Transverse colon (tissue), 4 donors: ENCODE measurements around the gene GABRD. TPM values are rescaled to one million over a fixed set of nuclear protein-coding genes. Genes with fewer than 3 reads are reported as not detected.
A peak's percentile ranks its signal among the peaks of the same experiment; 100 is the strongest.

Experiments used
- DNase-seq: peaks from one replicate; pipeline ENCODE4 v3.0.0-alpha.2; 2019
- H3K27ac ChIP-seq, 4 donors: fragments of 200-600 bp; sonication (generic); 2 replicates each; pipeline ENCODE4 v1.5.1; 2016 to 2018; ENCODE audit warnings: inconsistent platforms in 4 of 4
- H3K27me3 ChIP-seq: fragments of 200-600 bp; sonication (generic); 2 replicates; pipeline ENCODE4 v1.5.1; 2017; ENCODE audit warnings: inconsistent platforms
- H3K36me3 ChIP-seq, 4 donors: fragments of 200-600 bp; sonication (generic); 2 replicates each; pipeline ENCODE4 v1.5.1; 2017 to 2019; ENCODE audit warnings: inconsistent platforms in 4 of 4
- H3K4me1 ChIP-seq, 4 donors: fragments of 200-600 bp; sonication (generic); 2 replicates each; pipeline ENCODE4 v1.5.1; 2017 to 2020; ENCODE audit warnings: inconsistent platforms in 4 of 4
- H3K4me3 ChIP-seq, 4 donors: fragments of 200-600 bp; sonication (generic); 1 replicate in 1 of 4; 2 replicates in 3 of 4; pipeline versions ENCODE4 v1.5.1 to v1.6.1; 2017 to 2019; ENCODE audit warnings: inconsistent platforms in 4 of 4
- H3K9me3 ChIP-seq, 2 donors: fragments of 200-600 bp; sonication (generic); 2 replicates each; pipeline ENCODE4 v1.5.1; 2017 to 2019; ENCODE audit warnings: inconsistent platforms in 2 of 2
- CTCF ChIP-seq, 5 experiments: fragments of 200-600 bp in 3 of 5; fragments of 450-650 bp in 2 of 5; sonication (generic) in 3 of 5; IDR thresholded peaks; 1 replicate in 2 of 5; 2 replicates in 3 of 5; pipeline ENCODE4 v1.5.1; 2016 to 2017; ENCODE audit warnings: antibody characterized with exemption in 5 of 5, inconsistent platforms in 3 of 5, mild to moderate bottlenecking in 2 of 5, moderate library complexity in 1 of 5
- EP300 ChIP-seq: sonication (generic); formaldehyde crosslinking; IDR thresholded peaks from one replicate; pipeline ENCODE4 v1.6.1; 2017; ENCODE audit warnings: antibody characterized with exemption, low read depth
- POLR2A ChIP-seq: fragments of 450-650 bp; IDR thresholded peaks from one replicate; pipeline ENCODE4 v1.6.1; 2016; ENCODE audit warnings: antibody characterized with exemption, mild to moderate bottlenecking, moderate library complexity
- POLR2AphosphoS5 ChIP-seq, 3 donors: sonication (generic); formaldehyde crosslinking; IDR thresholded peaks; one replicate each; pipeline ENCODE4 v1.6.1; 2016; ENCODE audit warnings: antibody characterized with exemption in 3 of 3
- WGBS, 2 donors: methylation state at CpG; one replicate each; pipeline ENCODE4 v1.1.5; 2018; ENCODE audit warnings: low coverage in 1 of 2; 5-methylcytosine and 5-hydroxymethylcytosine counted together
- in situ Hi-C, 4 donors: fragments of 200-750 bp; cut with MboI; loops; one replicate each; pipeline versions ENCODE4 v1.15.0 to v1.15.1; 2017; ENCODE audit warnings: low sequenced_read_pairs in 3 of 4, low pct_ligation_motif_present in 1 of 4, low pct_unique_long_range_greater_than_20kb in 1 of 4
- intact Hi-C: fragments of 100-400 bp; cut with DNase I; formaldehyde crosslinking; loops from one replicate; pipeline ENCODE4 v1.15.1; 2023; ENCODE audit warnings: low total_unique reads
- total RNA-seq, 4 donors: library from RNA; depleted of rRNA; stranded (reverse); fragments of >200 nt; gene quantifications; one replicate each; pipeline ENCODE4 v1.1.0, GENCODE V29; 2016

The GABRD gene
- total RNA-seq, 4 donors from 2014 or later, result not detected

- in situ Hi-C loops, result no loop called here
- WGBS, 2 donors, result 60 to 93% methylated on average over 6 to 27 of the region's 29 CpGs
Observed at GRCh38 chr1:1988061-1988945, 30.8 kb upstream of the GABRD start.

GRCh38 chr1:1989102-1989542 is 30.0 kb upstream of the GABRD start:
- H3K27me3 ChIP-seq, result peaks cover 30% of the 10 kb centered on the region
- DNase-seq, result no peak
- no peak for TF ChIP-seq CTCF (IDR thresholded peaks at IDR 0.05)
- TF ChIP-seq POLR2A, result no peak
- no peak for TF ChIP-seq POLR2AphosphoS5 (IDR thresholded peaks at IDR 0.05)
- TF ChIP-seq EP300, result no peak
- no peak overlapping the region for H3K4me3 ChIP-seq
- in situ Hi-C loops, result no loop called here
- intact Hi-C loops, result no loop called here
- H3K9me3 ChIP-seq, result no peaks in the 10 kb centered on the region
- no peaks in the 10 kb centered on the region for H3K36me3 ChIP-seq
- peak overlapping the region in 2 of 4 donors; percentile 47 to 51 for H3K27ac ChIP-seq
- no peaks in the 10 kb centered on the region for H3K4me1 ChIP-seq
- WGBS, 2 donors, result 61 to 70% methylated on average over 3 to 22 of the region's 22 CpGs

More at GRCh38 chr1:1988061-1988945, 30.8 kb upstream of the GABRD start:
- Histone ChIP-seq H3K4me3 (no peak overlapping the region), H3K36me3 (no peaks in the 10 kb centered on the region), H3K27me3 (peaks cover 26% of the 10 kb centered on the region), H3K27ac (no peak overlapping the region), H3K9me3 (no peaks in the 10 kb centered on the region), H3K4me1 (no peaks in the 10 kb centered on the region)
- intact Hi-C loops, result no loop called here
- no peak for DNase-seq
- TF ChIP-seq EP300, result no peak
- TF ChIP-seq CTCF (IDR thresholded peaks at IDR 0.05), result no peak
- TF ChIP-seq POLR2AphosphoS5 (IDR thresholded peaks at IDR 0.05), result no peak
- no peak for TF ChIP-seq POLR2A

GRCh38 chr1:1989789-1990188 is 29.4 kb upstream of the GABRD start:
- in situ Hi-C loops (no loop called here), intact Hi-C loops (no loop called here)

More at GRCh38 chr1:1989789-1990188, 29.4 kb upstream of the GABRD start:
- Histone ChIP-seq H3K36me3 (no peaks in the 10 kb centered on the region), H3K27me3 (peaks cover 30% of the 10 kb centered on the region), H3K27ac (peak overlapping the region in 3 of 4 donors; percentile 19 to 51 (median 47)), H3K9me3 (no peaks in the 10 kb centered on the region), H3K4me1 (no peaks in the 10 kb centered on the region), H3K4me3 (no peak overlapping the region)
- no peak for DNase-seq
- WGBS, 2 donors, result 39 to 74% methylated on average over 2 to 9 of the region's 9 CpGs
- TF ChIP-seq POLR2A (no peak), EP300 (no peak), POLR2AphosphoS5 (IDR thresholded peaks at IDR 0.05) (no peak), CTCF (IDR thresholded peaks at IDR 0.05) (no peak)
